HCT116 (cell line): ENCODE measurements around the gene SNAP29. TPM values are rescaled to one million over a fixed set of nuclear protein-coding genes. Genes with fewer than 3 reads are reported as not detected.

Source experiments
- ATAC-seq: fragments of 200-7000 bp; cut with Tn5 transposase; 2 replicates; pipeline ENCODE4 v1.9.1; 2020; ENCODE audit warnings: mild to moderate bottlenecking, moderate library complexity
- BruUV-seq: library from RNA; stranded (reverse); fragments of 400-500 nt; replicated peaks from 2 replicates; lab custom pipeline; 2021; lab: Mats Ljungman, UMichigan
- CTCF ChIA-PET: fragments of 300-600 bp; sonication (Branson Sonifier 250); formaldehyde crosslinking; loops from one replicate; lab custom pipeline; 2021; ENCODE audit warnings: antibody characterized with exemption; lab: Charles Lee
- POLR2A ChIA-PET: fragments of 300-600, 350-600 bp; sonication (Branson Sonifier 250); formaldehyde crosslinking; loops from one replicate; lab custom pipeline; 2021; ENCODE audit warnings: antibody characterized with exemption; lab: Charles Lee
- RAD21 ChIA-PET, 2 experiments: fragments of 300-600 bp; sonication (Branson Sonifier 250); formaldehyde crosslinking; loops; one replicate each; lab custom pipeline; 2023; ENCODE audit warnings: low total read pairs in 2 of 2; ENCODE audit not compliant: uncharacterized antibody in 2 of 2, unreplicated experiment in 2 of 2, low non-redundant PET in 1 of 2; lab: Charles Lee
- DNase-seq: peaks from one replicate; pipeline ENCODE4 v3.0.0-alpha.2; 2010; ENCODE audit warnings: low read depth, low spot score
- H2AFZ ChIP-seq: fragments of 200-600 bp; shearing (Covaris generic), sonication (generic); 2 replicates; pipeline ENCODE4 v1.6.1; 2017; ENCODE audit warnings: low read depth, mixed run types, mixed read lengths, antibody characterized with exemption, low read length; ENCODE audit not compliant: poor library complexity, severe bottlenecking
- H3K27ac ChIP-seq: 2 replicates; pipeline ENCODE4 v1.5.1; 2012; ENCODE audit warnings: low read depth, low read length
- H3K27me3 ChIP-seq: fragments of 200-600 bp; sonication (generic); 2 replicates; pipeline ENCODE4 v1.6.1; 2016; ENCODE audit warnings: mixed run types, low read length, mixed read lengths; ENCODE audit not compliant: insufficient read depth
- H3K36me3 ChIP-seq, 2 experiments: fragments of 200-500 bp in 1 of 2; fragments of 200-600 bp in 1 of 2; sonication (Bioruptor generic) in 1 of 2; sonication (generic) in 1 of 2; 2 replicates each; pipeline versions ENCODE4 v1.5.1 to v1.6.1; 2014 to 2016; ENCODE audit warnings: low read length in 2 of 2, inconsistent platforms in 1 of 2, mixed read lengths in 1 of 2, mixed run types in 1 of 2; ENCODE audit not compliant: insufficient read depth in 2 of 2, control insufficient read depth in 1 of 2
- H3K4me1 ChIP-seq, 2 experiments: fragments of 200-600 bp in 1 of 2; sonication (generic) in 1 of 2; 2 replicates each; pipeline versions ENCODE4 v1.5.1 to v1.6.1; 2012 to 2017; ENCODE audit warnings: low read length in 2 of 2, inconsistent platforms in 1 of 2, mild to moderate bottlenecking in 1 of 2, mixed read lengths in 1 of 2, mixed run types in 1 of 2, moderate library complexity in 1 of 2; ENCODE audit not compliant: insufficient read depth in 2 of 2, control insufficient read depth in 1 of 2
- H3K4me2 ChIP-seq: fragments of 200-600 bp; sonication (generic); 2 replicates; pipeline ENCODE4 v1.6.1; 2017; ENCODE audit warnings: mixed run types, low read length, mixed read lengths
- H3K4me3 ChIP-seq, 2 experiments: fragments of 200-600 bp in 1 of 2; sonication (generic) in 1 of 2; replicated peaks in 1 of 2; 2 replicates each; pipeline ENCODE4 v1.5.1; 2011 to 2016; ENCODE audit warnings: low read length in 2 of 2, control low read depth in 1 of 2, low read depth in 1 of 2, mild to moderate bottlenecking in 1 of 2, mixed read lengths in 1 of 2, mixed run types in 1 of 2
- H3K79me2 ChIP-seq: fragments of 200-600 bp; sonication (generic); 2 replicates; pipeline ENCODE4 v1.6.1; 2017; ENCODE audit warnings: mild to moderate bottlenecking, mixed run types, low read length, moderate library complexity, mixed read lengths; ENCODE audit not compliant: insufficient read depth
- H3K9ac ChIP-seq: fragments of 200-600 bp; sonication (generic); 2 replicates; pipeline ENCODE4 v1.6.1; 2016; ENCODE audit warnings: low read length, mixed read lengths
- H3K9me2 ChIP-seq: fragments of 200-600 bp; sonication (generic), shearing (Covaris generic); 2 replicates; pipeline ENCODE4 v1.6.1; 2017; ENCODE audit warnings: mixed run types, mild to moderate bottlenecking, moderate library complexity; ENCODE audit not compliant: insufficient read depth
- H3K9me3 ChIP-seq, 2 experiments: fragments of 200-500 bp in 1 of 2; fragments of 200-600 bp in 1 of 2; sonication (Bioruptor generic) in 1 of 2; sonication (generic) in 1 of 2; 2 replicates each; pipeline ENCODE4 v1.6.1; 2014 to 2017; ENCODE audit warnings: low read length in 2 of 2, mixed read lengths in 2 of 2, inconsistent platforms in 1 of 2, low read depth in 1 of 2, mild to moderate bottlenecking in 1 of 2, mixed run types in 1 of 2, moderate library complexity in 1 of 2; ENCODE audit not compliant: control insufficient read depth in 1 of 2, insufficient read depth in 1 of 2
- H4K20me1 ChIP-seq: fragments of 200-600 bp; sonication (generic), shearing (Covaris generic); 2 replicates; pipeline ENCODE4 v1.6.1; 2017; ENCODE audit warnings: mixed run types, mild to moderate bottlenecking, moderate library complexity; ENCODE audit not compliant: insufficient read depth
- CBX3 ChIP-seq: IDR thresholded peaks from 2 replicates; pipeline ENCODE4 v1.6.1; 2012; ENCODE audit warnings: low read depth
- CEBPB ChIP-seq: IDR thresholded peaks from 2 replicates; pipeline ENCODE4 v1.6.1; 2012; ENCODE audit warnings: low read depth
- CTCF ChIP-seq, 3 experiments: fragments of 200-600 bp in 1 of 3; sonication (generic) in 1 of 3; IDR thresholded peaks in 2 of 3; conservative IDR thresholded peaks in 1 of 3; 2 replicates each; pipeline ENCODE4 v1.5.1; 2012 to 2017; ENCODE audit warnings: low read depth in 2 of 3, low read length in 2 of 3, antibody characterized with exemption in 1 of 3, borderline replicate concordance in 1 of 3, control low read depth in 1 of 3, mild to moderate bottlenecking in 1 of 3, mixed read lengths in 1 of 3, mixed run types in 1 of 3, moderate library complexity in 1 of 3; ENCODE audit not compliant: insufficient read depth in 1 of 3
- EGR1 ChIP-seq: IDR thresholded peaks from 2 replicates; pipeline ENCODE4 v1.6.1; 2012; ENCODE audit warnings: low read depth
- ELF1 ChIP-seq: IDR thresholded peaks from 2 replicates; pipeline ENCODE4 v1.6.1; 2012; ENCODE audit warnings: low read depth, borderline replicate concordance
- EZH2 ChIP-seq: fragments of 200-600 bp; sonication (generic); IDR thresholded peaks from 2 replicates; pipeline ENCODE4 v1.6.1; 2017; ENCODE audit warnings: antibody characterized with exemption, mixed run types
- EZH2phosphoT487 ChIP-seq: fragments of 200-600 bp; IDR thresholded peaks from 2 replicates; pipeline ENCODE4 v1.6.1; 2018; ENCODE audit warnings: antibody characterized with exemption, borderline replicate concordance
- JUND ChIP-seq: IDR thresholded peaks from 2 replicates; pipeline ENCODE4 v1.6.1; 2012
- POLR2A ChIP-seq: IDR thresholded peaks from 2 replicates; pipeline ENCODE4 v1.7.0; 2011; ENCODE audit warnings: borderline replicate concordance; ENCODE audit not compliant: insufficient read depth, insufficient read length; ENCODE audit errors: extremely low read depth
- RAD21 ChIP-seq: IDR thresholded peaks from 2 replicates; pipeline ENCODE4 v1.6.1; 2012; ENCODE audit warnings: low read depth, mild to moderate bottlenecking
- SIN3A ChIP-seq: IDR thresholded peaks from 2 replicates; pipeline ENCODE4 v1.6.1; 2012; ENCODE audit warnings: low read depth
- SRF ChIP-seq: IDR thresholded peaks from 2 replicates; pipeline ENCODE4 v1.6.1; 2012; ENCODE audit warnings: low read depth
- YY1 ChIP-seq: IDR thresholded peaks from 2 replicates; pipeline ENCODE4 v1.6.1; 2011; ENCODE audit warnings: low read length, low read depth, moderate library complexity, mild to moderate bottlenecking; ENCODE audit not compliant: insufficient replicate concordance; ENCODE audit errors: extremely low read depth
- ZFX ChIP-seq: fragments of 450-650 bp; IDR thresholded peaks from 2 replicates; pipeline ENCODE4 v1.6.1; 2017
- intact Hi-C: fragments of 100-400 bp; cut with micrococcal nuclease; formaldehyde crosslinking; loops from 2 replicates; pipeline ENCODE4 v1.10.0; 2022
- total RNA-seq: library from RNA; stranded (reverse); gene quantifications from one replicate; pipeline ENCODE4 v1.2.1, GENCODE V29; 2021; ENCODE audit not compliant: unreplicated experiment
- TF ChIP-seq, protein P1 (sequence below): IDR thresholded peaks from 2 replicates; pipeline ENCODE4 v1.6.1; 2012; ENCODE audit warnings: low read depth
- TF ChIP-seq, protein P2 (sequence below): IDR thresholded peaks from 2 replicates; pipeline ENCODE4 v1.6.1; 2011; ENCODE audit warnings: mild to moderate bottlenecking, low read length, moderate library complexity; ENCODE audit not compliant: insufficient replicate concordance; ENCODE audit errors: extremely low read depth

SNAP29 gene
- total RNA-seq, 1 experiment from 2014 or later = 27.3 TPM

GRCh38 chr22:20852076-20852475, 6.7 kb upstream of the SNAP29 start:
- no peak overlapping the region for H3K4me3 ChIP-seq
- RAD21 ChIA-PET = no interaction called here
- TF ChIP-seq EGR1 (no peak), CTCF (IDR thresholded peaks at IDR 0.05 in 2 of 3, conservative IDR thresholded peaks at IDR 0.05 in 1 of 3; ENCODE audit: borderline replicate concordance in 1 of 3, insufficient read depth in 1 of 3, low read depth in 2 of 3, low read length in 2 of 3) (no peak), POLR2A (no peak), SRF (no peak), CEBPB (no peak), RAD21 (no peak), SIN3A (no peak), ZFX (no peak), YY1 (no peak), EZH2 (no peak), ELF1 (no peak), JUND (no peak), EZH2phosphoT487 (no peak), CBX3 (no peak)
- TF ChIP-seq, protein P1, sequence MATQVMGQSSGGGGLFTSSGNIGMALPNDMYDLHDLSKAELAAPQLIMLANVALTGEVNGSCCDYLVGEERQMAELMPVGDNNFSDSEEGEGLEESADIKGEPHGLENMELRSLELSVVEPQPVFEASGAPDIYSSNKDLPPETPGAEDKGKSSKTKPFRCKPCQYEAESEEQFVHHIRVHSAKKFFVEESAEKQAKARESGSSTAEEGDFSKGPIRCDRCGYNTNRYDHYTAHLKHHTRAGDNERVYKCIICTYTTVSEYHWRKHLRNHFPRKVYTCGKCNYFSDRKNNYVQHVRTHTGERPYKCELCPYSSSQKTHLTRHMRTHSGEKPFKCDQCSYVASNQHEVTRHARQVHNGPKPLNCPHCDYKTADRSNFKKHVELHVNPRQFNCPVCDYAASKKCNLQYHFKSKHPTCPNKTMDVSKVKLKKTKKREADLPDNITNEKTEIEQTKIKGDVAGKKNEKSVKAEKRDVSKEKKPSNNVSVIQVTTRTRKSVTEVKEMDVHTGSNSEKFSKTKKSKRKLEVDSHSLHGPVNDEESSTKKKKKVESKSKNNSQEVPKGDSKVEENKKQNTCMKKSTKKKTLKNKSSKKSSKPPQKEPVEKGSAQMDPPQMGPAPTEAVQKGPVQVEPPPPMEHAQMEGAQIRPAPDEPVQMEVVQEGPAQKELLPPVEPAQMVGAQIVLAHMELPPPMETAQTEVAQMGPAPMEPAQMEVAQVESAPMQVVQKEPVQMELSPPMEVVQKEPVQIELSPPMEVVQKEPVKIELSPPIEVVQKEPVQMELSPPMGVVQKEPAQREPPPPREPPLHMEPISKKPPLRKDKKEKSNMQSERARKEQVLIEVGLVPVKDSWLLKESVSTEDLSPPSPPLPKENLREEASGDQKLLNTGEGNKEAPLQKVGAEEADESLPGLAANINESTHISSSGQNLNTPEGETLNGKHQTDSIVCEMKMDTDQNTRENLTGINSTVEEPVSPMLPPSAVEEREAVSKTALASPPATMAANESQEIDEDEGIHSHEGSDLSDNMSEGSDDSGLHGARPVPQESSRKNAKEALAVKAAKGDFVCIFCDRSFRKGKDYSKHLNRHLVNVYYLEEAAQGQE = no peak
- TF ChIP-seq, protein P2, sequence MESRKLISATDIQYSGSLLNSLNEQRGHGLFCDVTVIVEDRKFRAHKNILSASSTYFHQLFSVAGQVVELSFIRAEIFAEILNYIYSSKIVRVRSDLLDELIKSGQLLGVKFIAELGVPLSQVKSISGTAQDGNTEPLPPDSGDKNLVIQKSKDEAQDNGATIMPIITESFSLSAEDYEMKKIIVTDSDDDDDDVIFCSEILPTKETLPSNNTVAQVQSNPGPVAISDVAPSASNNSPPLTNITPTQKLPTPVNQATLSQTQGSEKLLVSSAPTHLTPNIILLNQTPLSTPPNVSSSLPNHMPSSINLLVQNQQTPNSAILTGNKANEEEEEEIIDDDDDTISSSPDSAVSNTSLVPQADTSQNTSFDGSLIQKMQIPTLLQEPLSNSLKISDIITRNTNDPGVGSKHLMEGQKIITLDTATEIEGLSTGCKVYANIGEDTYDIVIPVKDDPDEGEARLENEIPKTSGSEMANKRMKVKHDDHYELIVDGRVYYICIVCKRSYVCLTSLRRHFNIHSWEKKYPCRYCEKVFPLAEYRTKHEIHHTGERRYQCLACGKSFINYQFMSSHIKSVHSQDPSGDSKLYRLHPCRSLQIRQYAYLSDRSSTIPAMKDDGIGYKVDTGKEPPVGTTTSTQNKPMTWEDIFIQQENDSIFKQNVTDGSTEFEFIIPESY = no peak
- TF ChIP-seq, all 23 proteins: peak for 0
- Histone ChIP-seq H3K79me2 (peaks cover 80% of the 10 kb centered on the region), H3K4me2 (no peak overlapping the region), H4K20me1 (no peaks in the 10 kb centered on the region), H3K4me1 (peaks cover 1 to 3% of the 10 kb centered on the region in 2 experiments; a peak in 3 of 4 replicates), H2AFZ (no peak overlapping the region), H3K9ac (no peak overlapping the region), H3K27ac (no peak overlapping the region), H3K36me3 (no peaks in the 10 kb centered on the region), H3K9me3 (no peaks in the 10 kb centered on the region), H3K27me3 (no peaks in the 10 kb centered on the region), H3K9me2 (no peaks in the 10 kb centered on the region)
- no TSS peak for BruUV-seq
- intact Hi-C loops = no loop called here
- ChIA-PET CTCF (no interaction called here), POLR2A (no interaction called here)
- ATAC-seq (no peak), DNase-seq (no peak)
